K562 (cell line): Measurements from ENCODE around the gene CORIN. TPM values are rescaled to one million over a fixed set of nuclear protein-coding genes. Genes with fewer than 3 reads are reported as not detected.

Experiments
- ATAC-seq: fragments of 200-7000 bp; cut with Tn5 transposase; 3 replicates; pipeline ENCODE4 v1.9.1; 2020; ENCODE audit warnings: moderate library complexity
- BruUV-seq: library from RNA; stranded (reverse); fragments of 400-500 nt; replicated peaks from 2 replicates; lab custom pipeline; 2021; lab: Mats Ljungman, UMichigan
- CTCF ChIA-PET: fragments of 300-600 bp; formaldehyde crosslinking; extraction: SDS; loops from one replicate; lab custom pipeline; 2021; ENCODE audit warnings: low intra/inter-chr PET ratio; lab: Yijun Ruan, JAX
- POLR2A ChIA-PET: fragments of 300-600, 350-650 bp; sonication (Branson Sonifier 250); formaldehyde crosslinking; extraction: SDS; loops from one replicate; lab custom pipeline; 2021; ENCODE audit warnings: antibody characterized with exemption, inconsistent platforms; lab: Yijun Ruan, JAX
- DNase-seq, 4 experiments: peaks; one replicate each; pipeline versions ENCODE4 v3.0.0 to v3.0.0-alpha.2; 2011 to 2018; ENCODE audit warnings: low spot score in 3 of 4, mixed read lengths in 3 of 4; ENCODE audit errors: extremely low read depth in 1 of 4
- FAIRE-seq: peaks from 2 replicates; lab custom pipeline; 2011; peaks lifted over from hg19 to GRCh38; lab: Jason Lieb, UNC
- H2AFZ ChIP-seq: 2 replicates; pipeline ENCODE4 v1.6.0; 2011; ENCODE audit warnings: low read depth, low read length, control low read depth, inconsistent platforms
- H3K27ac ChIP-seq: fragments of 200-600 bp; 3 replicates; pipeline ENCODE4 v1.8.0; 2011; ENCODE audit warnings: low read depth, mild to moderate bottlenecking, control low read depth, inconsistent platforms, low read length, moderate library complexity, mixed read lengths; ENCODE audit errors: extremely low read depth
- H3K27me3 ChIP-seq, 2 experiments: fragments of 300-600 bp in 1 of 2; 2 replicates in 1 of 2; 3 replicates in 1 of 2; pipeline versions ENCODE4 v1.6.0 to v1.8.0; 2011; ENCODE audit warnings: inconsistent platforms in 2 of 2, low read length in 2 of 2, mild to moderate bottlenecking in 1 of 2, mixed read lengths in 1 of 2, moderate library complexity in 1 of 2; ENCODE audit not compliant: control insufficient read depth in 2 of 2, insufficient read depth in 2 of 2
- H3K36me3 ChIP-seq: fragments of 300-600 bp; 3 replicates; pipeline ENCODE4 v1.8.0; 2011; ENCODE audit warnings: mild to moderate bottlenecking, low read length, inconsistent platforms; ENCODE audit not compliant: control insufficient read depth, insufficient read depth
- H3K4me1 ChIP-seq, 2 experiments: fragments of 200-600 bp in 1 of 2; replicated peaks in 1 of 2; 2 replicates in 1 of 2; 3 replicates in 1 of 2; pipeline versions ENCODE4 v1.5.1 to v1.8.0; 2011; ENCODE audit warnings: inconsistent platforms in 2 of 2, low read length in 2 of 2, mild to moderate bottlenecking in 1 of 2, mixed read lengths in 1 of 2, moderate library complexity in 1 of 2; ENCODE audit not compliant: control insufficient read depth in 2 of 2, insufficient read depth in 2 of 2
- H3K4me2 ChIP-seq: 2 replicates; pipeline ENCODE4 v1.6.1; 2011; ENCODE audit warnings: low read length, control low read depth, inconsistent platforms, mixed read lengths; ENCODE audit not compliant: insufficient read depth
- H3K4me3 ChIP-seq: fragments of 200-600 bp; sonication (generic), shearing (Covaris generic); 2 replicates; pipeline ENCODE4 v1.5.1; 2016; ENCODE audit warnings: control low read depth, inconsistent platforms
- H3K79me2 ChIP-seq: fragments of 200-600 bp; 3 replicates; pipeline ENCODE4 v1.8.0; 2011; ENCODE audit warnings: low read length, inconsistent platforms; ENCODE audit not compliant: control insufficient read depth, insufficient read depth
- H3K9ac ChIP-seq, 2 experiments: 2 replicates each; pipeline versions ENCODE4 v1.6.0 to v1.6.1; 2011; ENCODE audit warnings: low read depth in 2 of 2, low read length in 2 of 2, control low read depth in 1 of 2, inconsistent platforms in 1 of 2, mild to moderate bottlenecking in 1 of 2, mixed read lengths in 1 of 2; ENCODE audit not compliant: insufficient read depth in 1 of 2
- H3K9me1 ChIP-seq: one replicate; pipeline ENCODE4 v1.6.0; 2011; ENCODE audit warnings: inconsistent platforms, mild to moderate bottlenecking, low read length, moderate library complexity; ENCODE audit not compliant: control insufficient read depth, insufficient read depth
- H3K9me3 ChIP-seq: replicated peaks from 2 replicates; pipeline ENCODE4 v1.5.1; 2011; ENCODE audit warnings: low read depth, low read length, inconsistent platforms; ENCODE audit not compliant: control insufficient read depth, insufficient read depth
- H4K20me1 ChIP-seq: replicated peaks from 2 replicates; pipeline ENCODE4 v1.6.1; 2011; ENCODE audit warnings: low read length, inconsistent platforms, mixed read lengths; ENCODE audit not compliant: control insufficient read depth, insufficient read depth
- POLR2A ChIP-seq: fragments of 450-650 bp; conservative IDR thresholded peaks from 2 replicates; pipeline ENCODE4 v1.6.1; 2016
- RBFOX2 ChIP-seq: fragments of 200-400 bp; formaldehyde crosslinking; IDR thresholded peaks from 2 replicates; pipeline ENCODE4 v1.6.1; 2017; ENCODE audit warnings: low read depth, mild to moderate bottlenecking, low read length, moderate library complexity
- ZBTB11 ChIP-seq, 3 experiments: fragments of 200-800 bp in 1 of 3; fragments of 250-450 bp in 1 of 3; fragments of 450-650 bp in 1 of 3; sonication (Bioruptor Pico) in 1 of 3; sonication (Bioruptor generic) in 1 of 3; formaldehyde crosslinking in 1 of 3; IDR thresholded peaks; 2 replicates each; pipeline versions ENCODE4 v1.6.1 to v1.8.0; 2016 to 2022; ENCODE audit warnings: mild to moderate bottlenecking in 2 of 3, missing genetic modification characterization in 2 of 3, missing compliant biosample characterization in 1 of 3, moderate library complexity in 1 of 3
- ZSCAN29 ChIP-seq: fragments of 450-650 bp; IDR thresholded peaks from 2 replicates; pipeline ENCODE4 v1.6.1; 2017
- WGBS: fragments of 100-300 bp; shearing (Covaris generic); methylation state at CpG from one replicate; pipeline ENCODE4 v1.1.6; 2016; ENCODE audit warnings: low coverage, mixed read lengths; ENCODE audit not compliant: insufficient coverage; ENCODE audit errors: missing lambda C conversion rate; 5-methylcytosine and 5-hydroxymethylcytosine counted together
- in situ Hi-C: fragments of 300-500 bp; cut with MboI; formaldehyde crosslinking; loops from 4 replicates; pipeline ENCODE4 v1.15.0; 2018; ENCODE audit warnings: inconsistent platforms, mixed read lengths
- intact Hi-C: fragments of 100-400 bp; cut with micrococcal nuclease; formaldehyde crosslinking; loops from 2 replicates; pipeline ENCODE4 v1.14.2; 2022
- polyA plus RNA-seq, 8 experiments: library from polyadenylated mRNA; depleted of rRNA in 4 of 8; stranded (reverse) in 5 of 8; unstranded in 3 of 8; fragments of >200 nt; fragmentation: Nextera tagmentation in 2 of 8; fragmentation: Illumina TruSeq in 1 of 8; extraction: Ambion mirVana in 2 of 8; extraction: Trizol in 1 of 8; gene quantifications; 2 replicates each; pipeline versions ENCODE4 v1.2.1 to v1.2.3, GENCODE V29; 2011 to 2014; ENCODE audit warnings: inconsistent platforms in 1 of 8, missing spikeins in 1 of 8
- total RNA-seq, 7 experiments: library from RNA; depleted of rRNA in 6 of 7; stranded (reverse); fragments of >200 nt in 6 of 7; fragmentation: Illumina TruSeq in 2 of 7; extraction: Trizol in 2 of 7; gene quantifications; 2 replicates each; pipeline versions ENCODE4 v1.2.1 to v1.2.3, GENCODE V29; 2011 to 2021; ENCODE audit warnings: low replicate concordance in 1 of 7

CORIN gene
- total and polyA plus RNA-seq, 9 of the 15 experiments (the other 6 are each of a cell fraction or from before 2014, with no cell fraction given), result 0.04 to 0.31 (median 0.08) TPM; not detected in 4

- TF ChIP-seq ZBTB11 (CRISPR knock-in tag; IDR thresholded peaks at IDR 0.05) (no peak), ZSCAN29 (no peak), RBFOX2 (no peak)
- TF ChIP-seq, all 486 proteins: peak for 5
Observed at GRCh38 chr4:47858006-47858405, 20.1 kb upstream of the CORIN start (continued).

- no peak overlapping the region for H3K4me3 ChIP-seq
- H3K27ac ChIP-seq, result no peak overlapping the region
- intact Hi-C loops, result no loop called here
- no peaks in the 10 kb centered on the region for H3K4me1 ChIP-seq
- no peak for TF ChIP-seq POLR2A
- H3K27me3 ChIP-seq, result no peaks in the 10 kb centered on the region
- CTCF ChIA-PET, result no interaction called here
- POLR2A ChIA-PET, result no interaction called here
- DNase-seq (no peak), FAIRE-seq (no peak), ATAC-seq (no peak)
- no peaks in the 10 kb centered on the region for H3K79me2 ChIP-seq
- no peaks in the 10 kb centered on the region for H3K9me3 ChIP-seq
- in situ Hi-C loops, result no loop called here
- 100% methylated on average over 1 of the region's 1 CpG for WGBS
- H3K4me2 ChIP-seq, result no peak overlapping the region
- peaks cover 26% of the 10 kb centered on the region; the same call in 2 of the 3 replicates for H3K36me3 ChIP-seq
- no peaks in the 10 kb centered on the region for H3K9me1 ChIP-seq
- no peaks in the 10 kb centered on the region for H4K20me1 ChIP-seq
- H2AFZ ChIP-seq, result no peak overlapping the region
- no TSS peak for BruUV-seq
- no peak overlapping the region for H3K9ac ChIP-seq
Observed at GRCh38 chr4:47856713-47857112, 18.8 kb upstream of the CORIN start.
